ENCODE results near the gene NOXA1.
"Not testable (repeated sequence)": the region's sequence is repeated elsewhere in the genome, so short reads cannot be mapped to it uniquely, and the experiment has no call there.

NOXA1 gene

DNA sequence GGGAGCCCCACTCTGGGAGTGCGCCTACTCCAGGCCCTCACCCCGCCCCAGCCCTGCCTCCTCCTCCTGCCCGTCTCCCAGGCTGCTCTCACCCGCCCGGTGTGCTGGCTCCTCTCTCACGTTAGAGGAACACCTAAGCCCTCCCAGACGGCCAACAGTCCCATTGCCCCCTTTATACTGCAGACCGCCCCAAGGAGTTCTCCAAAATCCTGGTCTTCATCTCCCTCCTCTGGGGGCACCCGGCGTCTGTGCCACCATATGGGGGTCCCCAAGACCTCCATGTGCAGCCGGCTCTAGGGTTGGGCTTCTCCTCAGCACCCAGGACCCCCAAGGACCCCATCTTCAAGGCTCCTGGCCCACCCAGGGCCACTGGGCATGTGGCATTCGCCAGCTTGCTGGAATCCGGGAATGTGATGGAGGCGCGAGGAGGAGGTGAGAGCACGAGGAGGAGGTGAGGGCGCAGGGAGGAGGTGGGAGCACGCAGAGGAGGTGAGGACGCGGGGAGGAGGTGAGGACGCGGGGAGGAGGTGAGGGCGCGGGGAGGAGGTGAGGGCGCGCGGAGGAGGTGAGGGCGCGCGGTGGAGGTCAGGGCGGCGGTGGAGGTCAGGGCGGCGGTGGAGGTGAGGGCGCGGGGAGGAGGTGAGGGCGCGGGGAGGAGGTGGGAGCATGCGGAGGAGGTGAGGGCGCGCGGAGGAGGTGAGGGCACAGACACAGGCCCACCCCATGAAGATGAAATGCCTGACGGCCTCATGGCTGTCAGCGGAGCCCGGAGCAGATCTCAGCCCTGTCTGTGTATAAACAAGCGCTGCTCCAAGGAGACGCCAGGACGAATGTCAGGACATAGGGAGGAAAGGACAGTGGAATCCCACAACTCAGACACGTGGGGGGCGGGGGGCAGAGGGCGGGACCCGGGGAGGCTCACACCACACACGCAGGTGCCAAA lies 41.4 kb upstream of the NOXA1 start:
- DNase-seq (ENCODE audit: insufficient read length, low spot score) (no peak), FAIRE-seq (no peak)
- TF ChIP-seq TAF1 (IDR thresholded peaks at IDR 0.05; ENCODE audit: low read depth, low read length): no peak
- no peak for TF ChIP-seq PAX5 (IDR thresholded peaks at IDR 0.05; ENCODE audit: insufficient read depth, low read length, severe bottlenecking)
- no peak for TF ChIP-seq SPI1 (IDR thresholded peaks at IDR 0.05; ENCODE audit: low read depth, low read length)
- TF ChIP-seq POLR2A (IDR thresholded peaks at IDR 0.05; ENCODE audit: low read depth, low read length): no peak
- TF ChIP-seq POU2F2 (IDR thresholded peaks at IDR 0.05; ENCODE audit: low read depth, low read length): no peak
- no peak for TF ChIP-seq POLR2AphosphoS5 (IDR thresholded peaks at IDR 0.05; ENCODE audit: low read depth, low read length)

DNA sequence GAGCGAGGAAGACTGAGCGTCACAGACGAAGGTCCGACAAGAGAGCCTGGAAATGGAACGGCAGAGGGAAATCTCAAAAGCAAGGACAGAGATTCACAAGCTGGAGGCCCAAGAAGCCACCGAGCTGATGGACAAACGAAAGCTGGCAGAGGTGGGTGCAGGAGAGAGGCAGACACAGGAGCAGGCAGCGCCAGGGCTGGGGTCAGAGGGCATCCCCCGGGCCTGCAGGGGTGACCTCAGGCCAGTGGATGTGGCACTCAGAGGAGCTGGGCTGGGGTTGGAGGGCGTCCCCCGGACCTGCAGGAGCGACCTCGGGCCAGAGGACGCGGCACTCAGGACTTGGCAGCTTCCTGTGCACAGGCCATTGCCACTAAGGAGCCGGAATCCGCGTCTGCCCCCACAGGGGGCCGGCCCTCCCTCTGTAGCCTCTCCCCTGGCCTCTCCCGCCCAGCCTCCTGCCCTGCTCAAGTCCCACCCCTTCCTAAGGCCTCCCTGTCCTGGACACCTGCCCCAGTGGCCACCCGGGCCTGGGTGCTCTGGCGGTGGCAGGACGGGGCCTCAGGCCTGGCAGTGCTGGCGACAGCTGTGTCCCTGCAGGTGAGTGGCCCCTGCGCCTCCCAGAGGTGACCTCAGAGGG lies 40.6 kb upstream of the NOXA1 start:
- TF ChIP-seq POU2F2 (IDR thresholded peaks at IDR 0.05; ENCODE audit: low read depth, low read length): no peak
- TF ChIP-seq SPI1 (IDR thresholded peaks at IDR 0.05; ENCODE audit: low read depth, low read length): no peak
- no peak for TF ChIP-seq POLR2A (IDR thresholded peaks at IDR 0.05; ENCODE audit: low read depth, low read length)
- TF ChIP-seq POLR2AphosphoS5 (IDR thresholded peaks at IDR 0.05; ENCODE audit: low read depth, low read length): no peak
- no peak for TF ChIP-seq PAX5 (IDR thresholded peaks at IDR 0.05; ENCODE audit: insufficient read depth, low read length, severe bottlenecking)
- TF ChIP-seq TAF1 (IDR thresholded peaks at IDR 0.05; ENCODE audit: low read depth, low read length): no peak
- DNase-seq (ENCODE audit: insufficient read length, low spot score): no peak

DNA sequence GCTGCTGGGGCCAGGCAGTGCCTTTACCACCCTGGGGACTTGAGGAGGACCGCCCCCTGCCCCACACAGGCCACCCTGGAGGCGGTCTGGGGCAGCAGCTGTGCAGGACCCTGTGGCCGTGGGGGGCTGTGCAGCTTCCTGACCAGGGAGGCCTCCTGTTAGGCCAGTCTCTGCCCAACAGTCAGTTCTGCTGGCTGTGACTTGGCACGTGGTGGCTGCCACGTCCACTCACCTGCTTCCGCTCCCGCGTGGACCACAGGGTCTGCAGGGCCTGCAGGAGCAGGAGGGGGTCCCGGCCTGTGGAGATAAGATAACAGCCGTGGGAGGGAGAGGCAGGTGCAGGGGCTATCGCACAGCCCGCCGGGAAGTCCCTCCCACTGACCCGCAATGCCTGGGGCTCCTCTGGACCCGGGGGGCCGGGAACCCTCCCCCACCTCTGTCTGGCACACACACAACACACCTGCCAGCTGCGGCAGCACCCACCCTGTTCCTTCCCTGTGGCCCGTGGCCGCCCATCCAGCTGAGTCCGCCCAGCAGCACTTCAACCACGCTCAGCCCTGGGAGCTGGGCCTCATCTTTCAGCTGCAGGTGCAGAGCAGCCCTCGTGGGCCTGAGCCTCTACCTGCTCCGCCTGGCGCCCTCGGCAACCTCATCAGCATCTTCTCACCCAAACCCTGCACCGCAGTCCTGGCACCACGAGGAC lies 40.0 kb upstream of the NOXA1 start:
- TF ChIP-seq TAF1 (IDR thresholded peaks at IDR 0.05; ENCODE audit: low read depth, low read length) (no peak), SPI1 (IDR thresholded peaks at IDR 0.05; ENCODE audit: low read depth, low read length) (no peak), POU2F2 (IDR thresholded peaks at IDR 0.05; ENCODE audit: low read depth, low read length) (no peak), PAX5 (IDR thresholded peaks at IDR 0.05; ENCODE audit: insufficient read depth, low read length, severe bottlenecking) (no peak), POLR2A (IDR thresholded peaks at IDR 0.05; ENCODE audit: low read depth, low read length) (no peak), POLR2AphosphoS5 (IDR thresholded peaks at IDR 0.05; ENCODE audit: low read depth, low read length) (no peak)
- FAIRE-seq (no peak), DNase-seq (ENCODE audit: insufficient read length, low spot score) (no peak)

More for the DNA sequence above, 40.6 kb upstream of the NOXA1 start:
- no peak for FAIRE-seq

DNA sequence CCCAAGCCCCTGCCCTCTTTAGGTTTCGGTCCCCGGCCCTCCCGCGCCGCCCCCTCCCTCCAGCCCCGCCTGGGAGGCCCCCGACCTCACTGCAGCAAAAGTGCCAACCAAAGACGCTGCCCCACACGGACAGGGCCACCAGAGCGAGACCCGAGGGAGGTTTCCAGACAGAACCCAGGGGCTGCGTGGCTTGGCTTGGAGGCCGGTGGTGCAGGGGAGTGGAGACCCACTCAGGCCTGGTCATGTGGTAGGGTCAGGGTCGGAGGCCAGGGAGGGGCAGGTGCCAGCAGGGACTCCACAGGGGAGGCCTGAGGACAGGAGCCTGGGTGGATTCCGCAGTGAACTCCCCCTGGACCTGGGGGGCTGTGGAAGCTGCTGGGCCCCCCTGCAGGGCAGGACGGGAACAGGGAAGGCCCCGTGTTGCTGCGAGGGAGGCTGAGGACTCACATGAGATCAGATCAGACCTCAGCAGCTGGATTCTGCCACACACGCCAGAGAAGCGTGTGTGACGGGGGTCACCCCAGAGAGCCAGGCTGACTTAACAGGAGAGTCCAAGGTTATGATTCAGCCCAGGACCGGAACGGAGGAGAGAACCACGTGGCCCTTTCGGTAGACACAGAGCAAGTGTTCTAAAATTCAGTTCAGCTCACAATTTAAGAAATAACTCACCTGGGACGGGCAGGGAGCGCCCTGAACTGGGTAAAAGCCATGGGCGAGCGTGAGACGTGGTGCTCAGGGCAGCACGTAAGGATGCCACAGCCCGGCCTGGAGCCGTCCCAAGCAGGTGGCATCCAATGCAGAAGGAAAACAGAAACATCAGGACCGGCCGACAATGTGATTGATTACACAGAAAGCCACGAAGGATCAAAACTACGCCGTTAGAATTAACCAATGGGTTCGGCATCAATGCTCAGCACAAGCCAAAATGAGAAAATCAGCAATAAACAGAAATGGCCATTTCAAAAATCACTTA lies 39.1 kb upstream of the NOXA1 start:
- DNase-seq (ENCODE audit: insufficient read length, low spot score) (no peak), FAIRE-seq (no peak)
- TF ChIP-seq POU2F2 (IDR thresholded peaks at IDR 0.05; ENCODE audit: low read depth, low read length): no peak
- no peak for TF ChIP-seq POLR2AphosphoS5 (IDR thresholded peaks at IDR 0.05; ENCODE audit: low read depth, low read length)
- TF ChIP-seq POLR2A (IDR thresholded peaks at IDR 0.05; ENCODE audit: low read depth, low read length): no peak

DNA sequence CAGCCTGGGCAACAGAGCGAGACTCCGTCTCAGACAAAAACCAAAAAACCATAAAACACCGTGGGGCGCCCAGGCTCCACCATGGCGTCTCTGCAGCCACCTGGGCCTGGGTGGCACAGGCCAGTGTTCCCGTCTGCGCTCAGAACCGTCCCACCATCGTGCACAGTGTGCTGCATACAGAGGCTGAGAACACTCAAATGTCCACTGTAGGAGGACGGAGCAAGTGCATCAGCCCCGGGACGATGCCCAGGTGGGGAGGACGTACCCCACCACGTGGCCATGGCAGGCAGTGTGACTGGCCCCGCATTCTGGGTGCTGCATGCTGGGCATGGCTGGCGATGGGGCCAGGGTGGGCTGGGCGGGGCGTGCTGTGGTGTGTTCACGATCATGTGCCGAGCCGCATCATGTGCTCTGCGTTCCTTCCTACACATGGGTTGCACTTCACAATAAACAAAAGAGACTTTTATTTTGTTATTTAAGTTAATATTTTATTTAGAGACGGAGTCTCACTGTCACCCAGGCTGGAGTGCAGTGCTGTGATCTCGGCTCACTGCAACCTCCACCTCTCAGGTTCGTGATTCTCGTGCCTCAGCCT lies 38.0 kb upstream of the NOXA1 start:
- no peak for TF ChIP-seq PAX5 (IDR thresholded peaks at IDR 0.05; ENCODE audit: insufficient read depth, low read length, severe bottlenecking)
- no peak for TF ChIP-seq POLR2AphosphoS5 (IDR thresholded peaks at IDR 0.05; ENCODE audit: low read depth, low read length)
- no peak for TF ChIP-seq POU2F2 (IDR thresholded peaks at IDR 0.05; ENCODE audit: low read depth, low read length)
- TF ChIP-seq TAF1 (IDR thresholded peaks at IDR 0.05; ENCODE audit: low read depth, low read length): no peak
- no peak for TF ChIP-seq SPI1 (IDR thresholded peaks at IDR 0.05; ENCODE audit: low read depth, low read length)
- TF ChIP-seq POLR2A (IDR thresholded peaks at IDR 0.05; ENCODE audit: low read depth, low read length): no peak
- FAIRE-seq: no peak

DNA sequence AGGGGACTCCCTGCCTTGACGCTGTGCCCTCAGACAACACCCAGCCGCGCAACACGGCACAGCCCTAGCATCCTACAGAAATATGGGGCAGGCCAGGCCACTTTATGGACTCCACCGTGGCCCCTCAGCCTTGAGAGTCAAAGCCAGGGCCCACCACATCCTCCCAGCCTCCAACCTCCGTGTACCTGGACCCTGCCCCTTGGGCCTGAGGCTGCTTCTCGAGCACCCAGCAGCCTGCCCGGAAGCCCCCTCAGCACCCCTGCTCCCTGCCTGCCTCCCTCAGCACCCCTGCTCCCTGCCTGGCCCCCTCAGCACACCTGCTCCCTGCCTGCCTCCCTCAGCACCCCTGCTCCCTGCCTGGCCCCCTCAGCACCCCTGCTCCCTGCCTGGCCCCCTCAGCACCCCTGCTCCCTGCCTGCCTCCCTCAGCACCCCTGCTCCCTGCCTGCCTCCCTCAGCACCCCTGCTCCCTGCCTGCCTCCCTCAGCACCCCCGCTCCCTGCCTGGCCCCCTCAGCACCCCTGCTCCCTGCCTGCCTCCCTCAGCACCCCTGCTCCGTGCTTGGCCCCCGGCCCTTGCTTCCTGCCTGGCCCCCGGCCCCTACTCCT lies 36.6 kb upstream of the NOXA1 start:
- DNase-seq (ENCODE audit: insufficient read length, low spot score); FAIRE-seq: not testable (repeated sequence)

More for the DNA sequence above, 38.0 kb upstream of the NOXA1 start:
- no peak for DNase-seq (ENCODE audit: insufficient read length, low spot score)

DNA sequence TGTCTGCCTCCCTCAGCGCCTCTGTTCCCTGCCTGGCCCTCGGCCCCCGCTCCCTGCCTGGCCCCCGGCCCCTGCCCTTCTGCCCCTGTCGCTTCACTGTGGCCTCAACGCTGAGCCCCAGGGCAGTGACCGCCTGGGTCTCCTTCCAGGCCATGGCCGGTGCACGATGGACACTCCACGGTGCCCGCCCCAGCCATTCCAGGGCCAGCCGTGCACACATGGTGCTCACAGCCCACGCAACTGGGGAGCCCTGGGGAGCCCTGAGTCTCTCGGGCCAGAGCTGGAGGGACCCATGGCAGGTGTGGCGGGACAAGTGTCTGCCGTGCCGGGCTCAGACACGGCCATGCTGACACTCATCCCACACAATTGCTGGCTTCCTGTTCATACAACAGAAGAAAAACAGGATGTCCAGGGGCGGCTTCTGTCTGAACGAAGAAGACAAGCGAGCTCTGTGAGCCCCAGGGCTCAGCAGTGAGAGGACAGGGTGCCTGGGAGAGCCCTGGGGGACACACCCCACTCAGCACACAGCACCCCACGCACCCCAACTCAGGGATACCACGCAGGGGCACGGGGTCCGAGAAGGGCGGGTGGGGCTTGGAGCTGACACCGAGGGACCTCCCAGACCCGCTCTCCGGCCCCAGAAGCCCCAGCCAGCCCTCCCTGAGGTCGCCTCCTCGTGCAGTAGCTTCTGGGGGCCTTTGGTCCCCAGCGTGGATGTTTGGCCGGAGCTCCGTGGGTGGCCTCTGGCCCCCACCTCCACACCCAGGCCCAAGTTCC lies 35.9 kb upstream of the NOXA1 start:
- FAIRE-seq (no peak), DNase-seq (ENCODE audit: insufficient read length, low spot score) (no peak)
- TF ChIP-seq SPI1 (IDR thresholded peaks at IDR 0.05; ENCODE audit: low read depth, low read length): no peak
- TF ChIP-seq POLR2AphosphoS5 (IDR thresholded peaks at IDR 0.05; ENCODE audit: low read depth, low read length): no peak
- no peak for TF ChIP-seq PAX5 (IDR thresholded peaks at IDR 0.05; ENCODE audit: insufficient read depth, low read length, severe bottlenecking)
- TF ChIP-seq POLR2A (IDR thresholded peaks at IDR 0.05; ENCODE audit: low read depth, low read length): no peak
- TF ChIP-seq POU2F2 (IDR thresholded peaks at IDR 0.05; ENCODE audit: low read depth, low read length): no peak
- TF ChIP-seq TAF1 (IDR thresholded peaks at IDR 0.05; ENCODE audit: low read depth, low read length): no peak

All from GM12891 (cell line).